Fibroblast of villous mesenchyme (primary cell): Measurements from ENCODE around the gene CLEC16A. TPM values are rescaled to one million over a fixed set of nuclear protein-coding genes. Genes with fewer than 3 reads are reported as not detected.
A peak's percentile ranks its signal among the peaks of the same experiment; 100 is the strongest.

ENCODE experiments used
- DNase-seq: peaks from one replicate; pipeline ENCODE4 v3.0.0-alpha.2; 2010; ENCODE audit warnings: low read depth
- H3K4me3 ChIP-seq: 2 replicates; pipeline ENCODE4 v1.5.1; 2011; ENCODE audit warnings: low read depth, mild to moderate bottlenecking, low read length
- CTCF ChIP-seq: IDR thresholded peaks from 2 replicates; pipeline ENCODE4 v1.5.1; 2012; ENCODE audit warnings: low read depth, mild to moderate bottlenecking, low read length; ENCODE audit not compliant: insufficient read depth
- total RNA-seq: library from RNA; depleted of rRNA; stranded (reverse); fragments of >200 nt; gene quantifications from 2 replicates; pipeline ENCODE4 v1.2.3, GENCODE V29; 2012

Gene CLEC16A
- total RNA-seq, 1 donor: 32.4 TPM

- DNase-seq: peak; percentile 73
- no peak for TF ChIP-seq CTCF
- no peak overlapping the region for H3K4me3 ChIP-seq
Measured at GRCh38 chr16:11107780-11108465, 163.6 kb downstream of the CLEC16A start.

GRCh38 chr16:11108466-11108805 lies 164.1 kb downstream of the CLEC16A start:
- no peak overlapping the region for H3K4me3 ChIP-seq
- no peak for DNase-seq
- no peak for TF ChIP-seq CTCF

- no peak overlapping the region for H3K4me3 ChIP-seq
- TF ChIP-seq CTCF: no peak
- DNase-seq: peak; percentile 90
Measured at GRCh38 chr16:11109566-11109965, 165.2 kb downstream of the CLEC16A start.

- H3K4me3 ChIP-seq: no peak overlapping the region
- no peak for TF ChIP-seq CTCF
- no peak for DNase-seq
Measured at GRCh38 chr16:11111150-11111549, 166.8 kb downstream of the CLEC16A start.

- H3K4me3 ChIP-seq: no peak overlapping the region
- no peak for TF ChIP-seq CTCF
- DNase-seq: no peak
Measured at GRCh38 chr16:11111856-11112634, 167.7 kb downstream of the CLEC16A start.

- TF ChIP-seq CTCF: no peak
- no peak for DNase-seq
- H3K4me3 ChIP-seq: no peak overlapping the region
Measured at GRCh38 chr16:11112723-11113348, 168.5 kb downstream of the CLEC16A start.
